HG02885 (cell line): ENCODE measurements around the gene FPGS.
"Not testable (repeated sequence)": the region's sequence is repeated elsewhere in the genome, so short reads cannot be mapped to it uniquely, and the experiment has no call there.

Experiments
- ATAC-seq: cut with Tn5 transposase; IDR thresholded peaks from one replicate; pipeline ENCODE4 v1.9.1; 2021; ENCODE audit warnings: mild to moderate bottlenecking; ENCODE audit not compliant: unreplicated experiment, poor library complexity

The FPGS gene

DNA sequence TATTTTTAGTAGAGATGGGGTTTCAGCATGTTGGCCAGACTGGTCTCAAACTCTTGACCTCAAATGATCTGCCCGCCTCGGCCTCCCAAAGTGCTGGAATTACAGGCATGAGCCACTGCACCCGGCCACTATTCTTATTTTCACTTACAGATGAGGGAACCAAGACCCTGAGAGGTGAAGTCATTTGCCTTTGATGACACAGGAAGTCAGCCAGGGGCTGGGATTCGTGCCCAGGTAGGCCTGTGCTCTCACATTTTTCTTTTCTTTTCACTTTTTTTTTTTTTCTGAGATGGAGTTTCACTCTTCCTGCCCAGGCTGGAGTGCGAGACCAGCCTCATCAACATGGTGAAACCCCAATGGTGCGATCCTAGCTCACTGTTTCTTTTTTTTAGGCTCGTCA is 29.6 kb downstream of the FPGS start:
- no peak for ATAC-seq

- no peak for ATAC-seq
Measured at GRCh38 chr9:127833555-127833954, 30.9 kb downstream of the FPGS start.

DNA sequence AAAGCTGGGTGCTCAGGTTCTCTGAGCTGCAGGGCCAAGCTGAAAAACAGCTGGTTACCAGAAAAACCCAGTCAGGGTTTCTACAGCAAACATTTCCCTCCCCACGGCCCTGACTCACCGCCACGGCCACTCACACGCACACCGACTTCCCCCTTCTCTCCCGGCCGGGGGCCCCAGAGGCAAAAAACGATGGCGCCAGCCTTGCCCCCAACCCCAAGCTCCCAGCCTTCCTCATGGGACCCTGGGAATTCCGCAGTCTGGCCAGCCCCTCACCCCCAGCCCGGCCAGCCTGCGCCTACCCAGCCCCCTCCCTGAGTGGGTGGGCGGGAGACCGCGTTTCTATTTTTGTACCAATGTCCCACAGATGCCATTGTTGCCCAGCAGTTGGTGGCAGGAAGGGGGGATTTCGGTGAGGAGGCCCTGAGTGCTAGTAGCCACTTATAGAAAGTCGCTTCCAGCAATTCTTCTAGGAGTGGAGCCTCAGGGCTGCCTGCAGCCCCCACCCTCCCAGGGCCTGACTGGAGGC is 33.4 kb downstream of the FPGS start:
- no peak for ATAC-seq

DNA sequence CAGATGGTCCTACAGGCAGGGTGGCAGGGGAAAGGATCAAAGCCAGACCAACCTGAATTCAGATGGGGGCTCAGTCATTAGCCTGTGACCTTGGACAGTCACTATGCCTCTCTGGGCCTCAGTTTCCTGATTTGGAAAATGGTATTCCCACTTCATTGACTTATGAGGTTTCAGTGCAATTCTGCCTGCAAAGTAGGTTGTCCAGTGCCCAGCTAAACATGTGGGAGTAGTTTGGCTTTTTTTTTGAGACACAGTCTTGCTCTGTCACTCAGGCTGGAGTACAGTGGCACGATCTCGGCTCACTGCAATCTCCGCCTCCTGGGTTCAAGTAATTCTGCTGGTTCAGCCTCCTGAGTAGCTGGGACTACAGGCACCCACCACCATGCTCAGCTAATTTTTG is 33.9 kb downstream of the FPGS start:
- ATAC-seq: not testable (repeated sequence)

DNA sequence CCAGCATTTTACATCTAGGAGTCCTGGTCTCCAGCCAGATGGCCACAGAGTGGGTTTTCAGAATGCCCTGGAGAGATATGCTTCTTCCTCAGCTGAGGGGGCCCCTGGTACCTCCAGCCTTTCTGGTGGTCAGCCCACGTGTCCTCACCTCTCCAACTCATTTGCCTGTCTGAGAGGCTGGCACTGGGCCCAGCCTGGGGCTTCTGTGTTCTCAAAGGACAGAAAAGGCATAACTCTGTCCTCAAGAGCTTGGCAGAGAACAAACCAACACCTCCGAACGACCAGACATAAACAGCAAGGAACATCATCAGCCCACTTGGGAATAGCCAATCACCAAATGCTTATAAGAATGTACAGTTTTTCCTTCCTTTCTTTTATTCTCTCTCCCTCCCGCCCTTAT is 34.7 kb downstream of the FPGS start:
- no peak for ATAC-seq

DNA sequence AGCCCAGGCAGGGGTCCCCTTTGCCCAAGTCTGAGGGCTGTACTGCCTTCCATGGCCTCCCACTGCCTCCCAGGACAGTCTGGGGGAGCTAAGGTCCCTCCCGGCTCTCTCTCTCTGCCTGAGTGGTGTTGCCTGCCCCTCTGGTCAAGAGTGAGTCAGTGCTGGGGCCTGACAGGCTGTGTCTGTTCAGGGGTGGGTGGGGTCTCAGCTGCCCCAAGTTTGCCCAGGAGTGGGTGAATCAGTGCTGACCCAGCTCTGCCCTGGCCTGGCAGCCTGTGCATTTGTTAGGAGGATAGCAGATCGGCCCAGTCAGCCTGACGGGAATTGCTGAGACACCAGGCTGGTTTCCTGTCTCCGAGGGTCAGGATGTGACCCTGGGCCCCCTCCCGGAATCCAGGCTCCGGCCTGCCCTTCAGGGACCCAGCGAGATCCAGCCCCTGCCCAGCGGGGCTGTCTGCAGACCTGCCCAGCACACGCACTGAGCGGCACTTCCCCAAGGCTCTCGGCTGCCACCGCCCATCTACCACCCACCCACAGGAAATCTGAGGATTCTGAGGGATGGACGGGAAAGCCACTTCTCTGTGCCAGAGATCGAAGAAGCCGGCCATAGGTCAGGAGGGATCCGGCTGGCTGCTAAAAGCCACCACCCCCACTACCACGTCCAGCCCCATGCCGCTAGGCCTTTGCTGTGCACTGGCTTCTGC is 35.8 kb downstream of the FPGS start:
- no peak for ATAC-seq

DNA sequence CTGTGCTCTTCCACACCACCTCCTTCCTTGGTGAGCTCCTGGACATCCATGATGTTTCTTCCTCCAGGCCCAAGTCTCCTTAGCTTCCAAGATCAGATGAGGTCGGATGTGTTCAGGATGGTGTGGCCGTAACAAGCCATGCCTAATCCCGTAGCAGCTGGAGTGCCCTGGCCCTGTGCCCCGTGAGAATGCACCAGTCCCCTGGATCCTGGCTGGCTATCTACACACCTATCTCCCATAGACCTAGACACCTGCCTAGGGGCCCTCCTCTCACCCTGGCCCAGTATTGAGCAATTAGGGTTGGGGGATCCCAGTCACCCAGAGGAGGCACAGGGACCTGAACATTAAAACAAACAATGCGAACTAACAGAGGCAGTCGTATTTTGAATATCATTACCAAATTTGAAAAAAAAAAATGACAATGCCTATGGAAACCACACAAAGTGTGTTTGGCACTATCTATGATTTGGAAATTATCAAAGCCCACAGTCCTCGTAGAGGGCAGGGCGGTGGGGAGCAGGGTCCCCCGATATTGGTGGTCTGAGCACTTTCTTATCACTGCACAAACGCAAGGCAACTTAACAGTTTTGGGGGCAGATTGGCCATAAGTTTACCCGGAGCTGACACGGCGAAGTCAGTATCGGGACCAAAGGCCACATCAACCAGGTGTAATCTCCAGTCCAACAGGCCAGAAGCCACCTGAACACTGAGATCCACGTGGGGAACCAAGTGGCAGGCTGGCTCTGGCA is 38.6 kb downstream of the FPGS start:
- no peak for ATAC-seq

- no peak for ATAC-seq
Measured at GRCh38 chr9:127844821-127845359, 42.2 kb downstream of the FPGS start.

- not testable (repeated sequence) for ATAC-seq
Measured at GRCh38 chr9:127845619-127846018, 42.9 kb downstream of the FPGS start.

GRCh38 chr9:127846443-127847177 is 43.9 kb downstream of the FPGS start:
- no peak for ATAC-seq

- ATAC-seq: no peak
Measured at GRCh38 chr9:127847178-127847510, 44.5 kb downstream of the FPGS start.

DNA sequence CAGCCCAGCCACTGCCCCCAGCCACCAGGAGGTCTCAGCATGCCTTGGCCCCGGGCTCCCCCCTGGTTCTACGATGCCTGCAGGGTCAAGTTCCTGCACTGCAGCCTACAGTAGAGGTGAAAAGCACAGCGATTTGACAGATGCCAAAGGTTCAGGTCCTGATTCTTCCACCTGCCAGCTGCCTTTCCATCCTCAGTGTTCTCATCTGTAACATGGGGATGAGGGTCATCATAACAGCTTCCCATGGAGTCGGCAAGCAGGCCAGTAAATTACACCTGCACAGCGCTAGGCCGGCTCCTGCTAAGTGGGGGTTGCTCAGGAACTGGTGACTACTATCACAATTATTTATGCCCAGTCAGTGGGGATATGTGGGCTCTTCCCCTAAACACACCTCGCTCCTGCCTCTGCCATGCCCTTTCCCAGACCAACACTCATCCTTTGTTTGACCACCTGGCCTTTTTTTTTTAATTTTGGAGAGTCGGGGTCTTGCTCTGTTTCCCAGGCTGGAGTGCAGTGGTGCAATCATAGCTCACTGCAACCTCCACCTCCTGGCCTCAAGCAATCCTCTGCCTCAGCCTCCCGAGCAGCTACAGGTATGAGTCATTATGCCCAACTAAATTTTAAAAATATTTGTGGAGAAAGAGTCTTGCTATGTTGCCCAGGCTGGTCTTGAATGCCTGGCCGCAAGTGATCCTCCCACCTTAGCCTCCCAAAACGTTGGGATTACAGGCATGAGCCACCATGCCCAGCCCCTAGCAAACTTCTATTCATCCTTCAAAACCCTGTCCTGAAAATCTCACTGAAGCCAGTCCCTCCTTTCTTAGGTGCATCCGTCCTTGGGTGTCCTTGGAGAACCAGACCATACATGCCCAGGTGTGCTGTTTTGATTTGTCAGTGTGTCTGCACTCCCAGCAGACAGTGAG is 45.4 kb downstream of the FPGS start:
- ATAC-seq: no peak

DNA sequence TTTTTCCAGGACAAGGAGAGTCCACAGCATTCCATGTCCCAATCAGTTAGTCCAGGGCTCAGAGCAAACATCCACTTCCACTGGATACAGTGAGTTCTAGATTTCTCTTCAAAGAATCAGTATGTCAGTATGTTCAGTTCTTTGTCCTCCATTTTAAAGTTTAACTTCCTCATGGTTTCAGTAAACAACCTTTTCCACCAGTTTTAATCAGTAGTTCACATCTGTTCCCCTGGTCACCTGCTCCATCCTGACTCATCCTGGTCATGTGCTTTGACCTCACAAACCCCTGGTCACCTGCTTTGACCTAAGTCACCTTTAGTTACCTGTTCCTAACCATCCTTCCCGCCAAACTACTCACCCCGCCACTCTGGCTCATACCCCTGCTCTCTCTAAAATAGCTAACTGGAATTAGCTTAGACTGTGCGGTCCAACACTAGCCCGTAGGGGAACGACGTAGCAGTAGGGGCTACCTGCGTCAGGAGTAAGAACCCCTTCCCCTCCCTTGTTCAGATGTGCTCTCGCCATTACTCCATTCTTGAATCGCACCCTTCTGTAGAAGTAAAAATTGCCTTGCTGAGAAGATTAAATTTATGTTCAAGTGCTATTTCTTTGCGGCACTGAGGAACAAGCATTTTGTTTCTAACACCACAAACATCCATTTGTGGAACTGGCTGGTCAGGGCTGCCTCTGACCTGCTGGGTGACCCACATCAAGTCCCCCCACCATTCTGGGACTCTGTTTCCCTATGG is 46.2 kb downstream of the FPGS start:
- no peak for ATAC-seq

GRCh38 chr9:127850286-127850830 is 47.7 kb downstream of the FPGS start:
- no peak for ATAC-seq

- ATAC-seq: no peak
Measured at GRCh38 chr9:127852829-127853228, 50.1 kb downstream of the FPGS start.

DNA sequence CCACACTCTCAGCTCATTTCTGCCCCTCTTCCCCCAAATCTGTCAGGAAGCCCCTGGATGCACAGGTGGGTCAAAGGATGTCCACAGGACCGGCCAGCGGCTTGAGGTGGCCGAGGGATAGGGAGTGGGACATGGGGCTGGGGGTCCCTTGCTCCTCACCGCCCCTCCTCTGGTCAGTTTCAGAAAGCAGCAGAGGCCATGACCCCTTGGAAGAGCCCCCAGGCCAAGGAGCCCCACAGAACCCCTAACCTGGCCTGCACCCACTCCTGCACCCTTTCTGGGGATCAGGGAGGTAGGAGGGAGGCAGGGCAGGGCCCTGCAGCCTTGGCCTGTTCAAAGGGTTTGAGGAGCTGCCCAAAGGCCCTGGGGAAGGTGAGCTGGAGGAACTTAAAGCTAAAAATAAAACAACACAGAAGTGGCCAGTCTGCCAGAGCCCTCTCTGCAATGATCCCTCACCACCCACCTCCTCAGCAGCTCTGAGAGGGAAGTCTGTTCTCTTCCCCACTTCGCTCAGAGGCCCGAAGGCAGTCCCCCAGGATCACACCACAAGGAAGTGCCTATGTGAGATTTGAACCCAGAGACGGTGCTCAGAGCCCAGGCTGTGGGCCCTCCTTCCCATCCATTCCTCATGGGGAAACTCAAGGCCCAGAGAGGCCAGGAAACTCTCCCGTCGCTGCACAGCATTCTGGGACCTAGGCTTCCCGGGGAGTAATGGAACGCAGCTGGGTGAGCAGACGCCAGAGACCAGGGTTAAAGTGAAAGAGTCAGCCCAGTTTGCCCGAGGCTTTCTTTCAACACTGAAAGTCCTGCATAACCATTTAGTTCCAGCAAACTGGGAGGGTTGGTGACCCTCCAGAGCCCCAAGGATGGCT is 50.9 kb downstream of the FPGS start:
- no peak for ATAC-seq

DNA sequence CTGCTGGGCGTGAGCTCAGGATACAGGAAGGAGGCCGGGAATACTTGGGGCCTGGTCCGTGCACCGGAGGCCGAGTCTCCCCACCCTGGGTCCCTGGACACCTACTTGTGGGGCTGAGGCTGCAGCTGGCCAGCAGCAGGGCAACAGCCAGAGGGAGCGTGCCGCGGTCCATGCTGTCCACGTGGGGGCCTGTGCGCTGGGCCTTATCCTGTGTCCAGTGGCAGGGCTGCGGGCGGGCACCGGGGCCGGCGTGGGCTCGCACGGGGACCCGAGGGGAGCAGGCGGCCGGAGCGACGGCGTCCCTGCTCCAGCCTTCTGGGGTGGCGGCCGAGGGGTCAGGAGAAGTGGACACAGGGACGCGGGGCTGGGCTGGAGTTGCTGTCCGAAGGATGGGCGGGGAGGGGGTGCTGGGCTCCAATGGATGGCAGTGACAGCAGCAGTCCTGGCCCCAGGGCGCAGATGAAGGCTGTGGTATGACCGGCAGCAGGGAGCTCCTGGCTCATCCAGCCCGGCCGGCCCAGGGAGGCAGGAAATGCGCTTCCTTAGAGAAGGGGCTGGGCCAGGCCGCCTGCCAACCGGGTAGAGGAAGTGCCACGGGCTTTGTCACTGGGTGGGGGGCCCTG is 51.6 kb downstream of the FPGS start, which contains the start of gene ENG:
ENG (minus strand) TSS at position 475 of the 623 bp plus-strand sequence; CDS start at position 172, 303 bp downstream.
- ATAC-seq: no peak
